ENCODE measurements around the gene PFKFB2. TPM values are rescaled to one million over a fixed set of nuclear protein-coding genes. Genes with fewer than 3 reads are reported as not detected.

Gene PFKFB2
- polyA plus RNA-seq, 1 donor from 2014 or later = 9.8 TPM

- H3K9me2 ChIP-seq (ENCODE audit: insufficient read depth, low read length) = no peaks in the 10 kb centered on the region
- H4K20me1 ChIP-seq (ENCODE audit: insufficient read depth) = no peaks in the 10 kb centered on the region
- no peak overlapping the region for H2AFZ ChIP-seq (ENCODE audit: low read depth, low read length)
- H3K36me3 ChIP-seq (ENCODE audit: insufficient read depth, low read length) = no peaks in the 10 kb centered on the region
- H3K27ac ChIP-seq (ENCODE audit: low read length) = no peak overlapping the region
- no peak overlapping the region for H3K4me3 ChIP-seq (ENCODE audit: low read length)
- TF ChIP-seq EP300 (conservative IDR thresholded peaks at IDR 0.05; ENCODE audit: poor library complexity, severe bottlenecking) = no peak
- TF ChIP-seq TAF1 (IDR thresholded peaks at IDR 0.05; ENCODE audit: low read depth) = no peak
- TF ChIP-seq, protein P1, sequence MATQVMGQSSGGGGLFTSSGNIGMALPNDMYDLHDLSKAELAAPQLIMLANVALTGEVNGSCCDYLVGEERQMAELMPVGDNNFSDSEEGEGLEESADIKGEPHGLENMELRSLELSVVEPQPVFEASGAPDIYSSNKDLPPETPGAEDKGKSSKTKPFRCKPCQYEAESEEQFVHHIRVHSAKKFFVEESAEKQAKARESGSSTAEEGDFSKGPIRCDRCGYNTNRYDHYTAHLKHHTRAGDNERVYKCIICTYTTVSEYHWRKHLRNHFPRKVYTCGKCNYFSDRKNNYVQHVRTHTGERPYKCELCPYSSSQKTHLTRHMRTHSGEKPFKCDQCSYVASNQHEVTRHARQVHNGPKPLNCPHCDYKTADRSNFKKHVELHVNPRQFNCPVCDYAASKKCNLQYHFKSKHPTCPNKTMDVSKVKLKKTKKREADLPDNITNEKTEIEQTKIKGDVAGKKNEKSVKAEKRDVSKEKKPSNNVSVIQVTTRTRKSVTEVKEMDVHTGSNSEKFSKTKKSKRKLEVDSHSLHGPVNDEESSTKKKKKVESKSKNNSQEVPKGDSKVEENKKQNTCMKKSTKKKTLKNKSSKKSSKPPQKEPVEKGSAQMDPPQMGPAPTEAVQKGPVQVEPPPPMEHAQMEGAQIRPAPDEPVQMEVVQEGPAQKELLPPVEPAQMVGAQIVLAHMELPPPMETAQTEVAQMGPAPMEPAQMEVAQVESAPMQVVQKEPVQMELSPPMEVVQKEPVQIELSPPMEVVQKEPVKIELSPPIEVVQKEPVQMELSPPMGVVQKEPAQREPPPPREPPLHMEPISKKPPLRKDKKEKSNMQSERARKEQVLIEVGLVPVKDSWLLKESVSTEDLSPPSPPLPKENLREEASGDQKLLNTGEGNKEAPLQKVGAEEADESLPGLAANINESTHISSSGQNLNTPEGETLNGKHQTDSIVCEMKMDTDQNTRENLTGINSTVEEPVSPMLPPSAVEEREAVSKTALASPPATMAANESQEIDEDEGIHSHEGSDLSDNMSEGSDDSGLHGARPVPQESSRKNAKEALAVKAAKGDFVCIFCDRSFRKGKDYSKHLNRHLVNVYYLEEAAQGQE (IDR thresholded peaks at IDR 0.05; ENCODE audit: borderline replicate concordance) = no peak
- no peak for TF ChIP-seq EZH2 (IDR thresholded peaks at IDR 0.05; ENCODE audit: borderline replicate concordance, insufficient read depth, low read length, poor library complexity, severe bottlenecking)
- no peak for TF ChIP-seq POLR2AphosphoS5 (IDR thresholded peaks at IDR 0.05)
- TF ChIP-seq CTCF (IDR thresholded peaks at IDR 0.05; ENCODE audit: poor library complexity, severe bottlenecking) = no peak
- TF ChIP-seq MXI1 (conservative IDR thresholded peaks at IDR 0.05; ENCODE audit: poor library complexity, severe bottlenecking) = no peak
- no peaks in the 10 kb centered on the region for H3K27me3 ChIP-seq (ENCODE audit: insufficient read depth, low read depth, low read length)
- H3K9ac ChIP-seq (ENCODE audit: low read length) = no peak overlapping the region
- no peaks in the 10 kb centered on the region for H3K9me3 ChIP-seq (ENCODE audit: low read length)
- H3K79me2 ChIP-seq (replicated peaks; ENCODE audit: insufficient read depth, low read length) = no peaks in the 10 kb centered on the region
- no peak overlapping the region for H3K4me2 ChIP-seq (ENCODE audit: low read length)
- H3F3A ChIP-seq (ENCODE audit: insufficient read depth, low read length, poor library complexity, severe bottlenecking) = no peaks in the 10 kb centered on the region
These were observed 17.1 kb upstream of the PFKFB2 start for GRCh38 chr1:207035877-207036551.

DNA sequence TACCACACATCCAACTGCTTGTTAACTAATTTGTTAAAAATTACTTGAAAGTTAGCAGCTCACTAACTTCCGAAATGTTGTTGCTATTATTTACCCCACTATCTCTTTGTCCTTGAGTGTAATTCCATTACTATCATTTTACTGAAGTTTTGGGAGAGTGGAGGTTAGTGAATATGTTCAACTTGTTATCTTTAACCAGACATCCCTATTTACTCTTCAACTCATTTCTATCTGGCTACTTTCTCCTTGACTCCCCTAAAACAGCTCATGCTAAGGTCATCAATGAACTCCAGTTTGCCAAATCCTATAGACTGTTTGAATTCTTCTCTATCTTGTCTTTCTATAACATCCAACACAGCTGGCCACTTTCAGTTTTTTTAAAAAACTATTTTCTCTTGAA is 16.2 kb upstream of the PFKFB2 start:
- Histone ChIP-seq H3K36me3 (ENCODE audit: insufficient read depth, low read length) (no peaks in the 10 kb centered on the region), H3K9me2 (ENCODE audit: insufficient read depth, low read length) (no peaks in the 10 kb centered on the region), H4K20me1 (ENCODE audit: insufficient read depth) (no peaks in the 10 kb centered on the region), H3K79me2 (replicated peaks; ENCODE audit: insufficient read depth, low read length) (no peaks in the 10 kb centered on the region), H3K4me3 (ENCODE audit: low read length) (no peak overlapping the region), H3K9me3 (ENCODE audit: low read length) (no peaks in the 10 kb centered on the region), H3K4me2 (ENCODE audit: low read length) (no peak overlapping the region), H3K27me3 (ENCODE audit: insufficient read depth, low read depth, low read length) (no peaks in the 10 kb centered on the region), H3K27ac (ENCODE audit: low read length) (no peak overlapping the region), H2AFZ (ENCODE audit: low read depth, low read length) (no peak overlapping the region), H3F3A (ENCODE audit: insufficient read depth, low read length, poor library complexity, severe bottlenecking) (no peaks in the 10 kb centered on the region), H3K9ac (ENCODE audit: low read length) (no peak overlapping the region)
- TF ChIP-seq CTCF (IDR thresholded peaks at IDR 0.05; ENCODE audit: poor library complexity, severe bottlenecking) (no peak), EZH2 (IDR thresholded peaks at IDR 0.05; ENCODE audit: borderline replicate concordance, insufficient read depth, low read length, poor library complexity, severe bottlenecking) (no peak), POLR2AphosphoS5 (IDR thresholded peaks at IDR 0.05) (no peak), EP300 (conservative IDR thresholded peaks at IDR 0.05; ENCODE audit: poor library complexity, severe bottlenecking) (no peak), RAD21 (conservative IDR thresholded peaks at IDR 0.05) (no peak), MXI1 (conservative IDR thresholded peaks at IDR 0.05; ENCODE audit: poor library complexity, severe bottlenecking) (no peak), SMC3 (conservative IDR thresholded peaks at IDR 0.05; ENCODE audit: poor library complexity) (no peak)
- TF ChIP-seq, protein P1 (IDR thresholded peaks at IDR 0.05; ENCODE audit: borderline replicate concordance) = no peak
